Astrocyte (in vitro differentiated cells and primary cell): ENCODE results near the gene RSBN1. TPM values are rescaled to one million over a fixed set of nuclear protein-coding genes. Genes with fewer than 3 reads are reported as not detected.

Experiments
- DNase-seq: peaks from one replicate; pipeline ENCODE4 v3.0.0-alpha.2; 2010; ENCODE audit warnings: low read depth
- FAIRE-seq: peaks from 2 replicates; lab custom pipeline; 2011; peaks lifted over from hg19 to GRCh38; lab: Jason Lieb, UNC
- H2AFZ ChIP-seq: 2 replicates; pipeline ENCODE4 v1.6.0; 2012; ENCODE audit warnings: low read depth, low read length, inconsistent platforms
- H3K27ac ChIP-seq: 2 replicates; pipeline ENCODE4 v1.5.1; 2011; ENCODE audit warnings: low read depth, low read length, inconsistent platforms
- H3K27me3 ChIP-seq: 2 replicates; pipeline ENCODE4 v1.6.0; 2011; ENCODE audit warnings: low read length, inconsistent platforms; ENCODE audit not compliant: insufficient read depth
- H3K36me3 ChIP-seq: 2 replicates; pipeline ENCODE4 v1.5.1; 2011; ENCODE audit warnings: low read length, inconsistent platforms; ENCODE audit not compliant: insufficient read depth
- H3K4me1 ChIP-seq: 2 replicates; pipeline ENCODE4 v1.5.1; 2011; ENCODE audit warnings: low read length, inconsistent platforms; ENCODE audit not compliant: insufficient read depth
- H3K4me2 ChIP-seq: 2 replicates; pipeline ENCODE4 v1.6.0; 2012; ENCODE audit warnings: low read length, inconsistent platforms
- H3K4me3 ChIP-seq: 2 replicates; pipeline ENCODE4 v1.5.1; 2011; ENCODE audit warnings: low read depth, mild to moderate bottlenecking, low read length, inconsistent platforms; ENCODE audit not compliant: insufficient read depth
- H3K79me2 ChIP-seq: 2 replicates; pipeline ENCODE4 v1.6.0; 2012; ENCODE audit warnings: mild to moderate bottlenecking, low read length, inconsistent platforms; ENCODE audit not compliant: insufficient read depth
- H3K9ac ChIP-seq: 2 replicates; pipeline ENCODE4 v1.6.0; 2012; ENCODE audit warnings: mild to moderate bottlenecking, low read length, inconsistent platforms
- H3K9me3 ChIP-seq: 2 replicates; pipeline ENCODE4 v1.5.1; 2012; ENCODE audit warnings: low read depth, mild to moderate bottlenecking, low read length, inconsistent platforms; ENCODE audit not compliant: insufficient read depth
- H4K20me1 ChIP-seq: 2 replicates; pipeline ENCODE4 v1.6.0; 2012; ENCODE audit warnings: low read length, inconsistent platforms; ENCODE audit not compliant: insufficient read depth
- H3K27ac Mint-ChIP-seq: one replicate; pipeline ENCODE4 v1.8.0; 2021; ENCODE audit warnings: mild to moderate bottlenecking, mixed read lengths; ENCODE audit not compliant: unreplicated experiment
- H3K27me3 Mint-ChIP-seq: one replicate; pipeline ENCODE4 v1.8.0; 2021; ENCODE audit warnings: low read depth, mixed read lengths; ENCODE audit not compliant: unreplicated experiment
- H3K36me3 Mint-ChIP-seq: one replicate; pipeline ENCODE4 v1.8.0; 2021; ENCODE audit warnings: low read depth, mixed read lengths; ENCODE audit not compliant: unreplicated experiment
- H3K4me1 Mint-ChIP-seq: one replicate; pipeline ENCODE4 v1.8.0; 2021; ENCODE audit warnings: low read depth, mixed read lengths; ENCODE audit not compliant: unreplicated experiment
- H3K4me3 Mint-ChIP-seq: one replicate; pipeline ENCODE4 v1.8.0; 2021; ENCODE audit warnings: mild to moderate bottlenecking, moderate library complexity, mixed read lengths; ENCODE audit not compliant: unreplicated experiment
- H3K9me3 Mint-ChIP-seq: one replicate; pipeline ENCODE4 v1.8.0; 2021; ENCODE audit warnings: mild to moderate bottlenecking, mixed read lengths; ENCODE audit not compliant: unreplicated experiment
- CTCF ChIP-seq: IDR thresholded peaks from 2 replicates; pipeline ENCODE4 v1.5.1; 2011; ENCODE audit warnings: low read depth, mild to moderate bottlenecking, inconsistent platforms, low read length, moderate library complexity; ENCODE audit not compliant: insufficient read depth
- EZH2 ChIP-seq: IDR thresholded peaks from 2 replicates; pipeline ENCODE4 v1.6.1; 2012; ENCODE audit warnings: mild to moderate bottlenecking, low read length, inconsistent platforms; ENCODE audit not compliant: insufficient read depth
- total RNA-seq: library from RNA; stranded (reverse); gene quantifications from 2 replicates; pipeline ENCODE4 v1.2.1, GENCODE V29; 2021

RSBN1 gene
- total RNA-seq, 1 donor from 2014 or later, result 10.6 TPM

- peaks cover 10% of the 10 kb centered on the region for H3K4me1 ChIP-seq
- TF ChIP-seq CTCF (no peak), EZH2 (no peak)
- no peak overlapping the region for H2AFZ ChIP-seq
- H3K27ac ChIP-seq, result peak overlapping the region; percentile 11
- peak overlapping the region; percentile 94 for H3K4me3 ChIP-seq
- peak overlapping the region; percentile 95 for H3K9ac ChIP-seq
- H3K4me2 ChIP-seq, result peak overlapping the region; percentile 91
- H3K36me3 ChIP-seq, result no peaks in the 10 kb centered on the region
- no peak for FAIRE-seq
- H3K4me3 Mint-ChIP-seq, result peak overlapping the region; percentile 97
- H3K27ac Mint-ChIP-seq, result no peak overlapping the region
- H3K4me1 Mint-ChIP-seq, result peaks cover 16% of the 10 kb centered on the region
- no peaks in the 10 kb centered on the region for H3K27me3 ChIP-seq
- peaks cover 69% of the 10 kb centered on the region for H3K79me2 ChIP-seq
- no peaks in the 10 kb centered on the region for H3K9me3 Mint-ChIP-seq
- no peaks in the 10 kb centered on the region for H3K36me3 Mint-ChIP-seq
- H3K9me3 ChIP-seq, result no peaks in the 10 kb centered on the region
- H4K20me1 ChIP-seq, result peaks cover 14% of the 10 kb centered on the region
- no peaks in the 10 kb centered on the region for H3K27me3 Mint-ChIP-seq
- peak; percentile 39 for DNase-seq
Measured at GRCh38 chr1:113809670-113810602, 2.3 kb downstream of the RSBN1 start.

GRCh38 chr1:113808450-113809195 lies 3.7 kb downstream of the RSBN1 start:
- H3K9ac ChIP-seq, result no peak overlapping the region
- Mint-ChIP-seq H3K9me3 (no peaks in the 10 kb centered on the region), H3K27me3 (no peaks in the 10 kb centered on the region), H3K36me3 (no peaks in the 10 kb centered on the region), H3K4me1 (peaks cover 24% of the 10 kb centered on the region), H3K27ac (no peak overlapping the region), H3K4me3 (peak overlapping the region; percentile 29)
- no peak overlapping the region for H2AFZ ChIP-seq
- no peak for TF ChIP-seq EZH2
- no peak for TF ChIP-seq CTCF
- DNase-seq (no peak), FAIRE-seq (no peak)
- peaks cover 24% of the 10 kb centered on the region for H4K20me1 ChIP-seq
- H3K4me1 ChIP-seq, result peaks cover 15% of the 10 kb centered on the region
- H3K27me3 ChIP-seq, result no peaks in the 10 kb centered on the region
- H3K9me3 ChIP-seq, result no peaks in the 10 kb centered on the region
- H3K79me2 ChIP-seq, result peaks cover 82% of the 10 kb centered on the region
- peak overlapping the region; percentile 91 for H3K4me2 ChIP-seq
- peak overlapping the region; percentile 26 for H3K4me3 ChIP-seq
- no peak overlapping the region for H3K27ac ChIP-seq
- no peaks in the 10 kb centered on the region for H3K36me3 ChIP-seq
